Spleen (tissue), 7 donors: Measurements from ENCODE around the gene PTPRC.

Experiments
- POLR2A ChIP-seq, 3 donors: fragments of 450-650 bp; IDR thresholded peaks; one replicate each; pipeline ENCODE4 v1.5.1; 2017; ENCODE audit warnings: antibody characterized with exemption in 3 of 3, mild to moderate bottlenecking in 1 of 3
- POLR2AphosphoS5 ChIP-seq, 3 donors: sonication (generic); formaldehyde crosslinking; IDR thresholded peaks; one replicate each; pipeline ENCODE4 v1.5.1; 2017; ENCODE audit warnings: antibody characterized with exemption in 3 of 3
- TF ChIP-seq, protein P1 (sequence below), 11 experiments: fragments of 200-600 bp in 7 of 11; fragments of 450-650 bp in 4 of 11; sonication (generic) in 4 of 11; IDR thresholded peaks in 8 of 11; conservative IDR thresholded peaks in 3 of 11; 1 replicate in 7 of 11; 2 replicates in 4 of 11; pipeline versions ENCODE4 v1.4.0 to v1.8.0; 2016 to 2021; ENCODE audit warnings: antibody characterized with exemption in 11 of 11, inconsistent platforms in 4 of 11, mild to moderate bottlenecking in 1 of 11
- donor health status: DM: no; HTN: no; CAD: no; lungs with moderate emphysema.
- donor health status: DM: no; HTN: no; CAD: no.
- donor health status: DM: no; HTN: no; CAD: no.

- TF ChIP-seq, protein P1, sequence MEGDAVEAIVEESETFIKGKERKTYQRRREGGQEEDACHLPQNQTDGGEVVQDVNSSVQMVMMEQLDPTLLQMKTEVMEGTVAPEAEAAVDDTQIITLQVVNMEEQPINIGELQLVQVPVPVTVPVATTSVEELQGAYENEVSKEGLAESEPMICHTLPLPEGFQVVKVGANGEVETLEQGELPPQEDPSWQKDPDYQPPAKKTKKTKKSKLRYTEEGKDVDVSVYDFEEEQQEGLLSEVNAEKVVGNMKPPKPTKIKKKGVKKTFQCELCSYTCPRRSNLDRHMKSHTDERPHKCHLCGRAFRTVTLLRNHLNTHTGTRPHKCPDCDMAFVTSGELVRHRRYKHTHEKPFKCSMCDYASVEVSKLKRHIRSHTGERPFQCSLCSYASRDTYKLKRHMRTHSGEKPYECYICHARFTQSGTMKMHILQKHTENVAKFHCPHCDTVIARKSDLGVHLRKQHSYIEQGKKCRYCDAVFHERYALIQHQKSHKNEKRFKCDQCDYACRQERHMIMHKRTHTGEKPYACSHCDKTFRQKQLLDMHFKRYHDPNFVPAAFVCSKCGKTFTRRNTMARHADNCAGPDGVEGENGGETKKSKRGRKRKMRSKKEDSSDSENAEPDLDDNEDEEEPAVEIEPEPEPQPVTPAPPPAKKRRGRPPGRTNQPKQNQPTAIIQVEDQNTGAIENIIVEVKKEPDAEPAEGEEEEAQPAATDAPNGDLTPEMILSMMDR (IDR thresholded peaks at IDR 0.05 in 8 of 11, conservative IDR thresholded peaks at IDR 0.05 in 3 of 11): no peak
- TF ChIP-seq POLR2A (IDR thresholded peaks at IDR 0.05) (no peak), POLR2AphosphoS5 (IDR thresholded peaks at IDR 0.05) (no peak)
Measured at GRCh38 chr1:198747127-198747526, 108.3 kb downstream of the PTPRC start.
